Liver (tissue), 2 donors: ENCODE results near the gene NUDT14.

Source experiments
- CTCF ChIP-seq: fragments of 150-350 bp; IDR thresholded peaks from 2 replicates; pipeline ENCODE4 v1.5.1; 2017; ENCODE audit warnings: improper control_type of control experiment, low read depth, low read length; ENCODE audit not compliant: missing input control
- FOXA1 ChIP-seq: IDR thresholded peaks from 2 replicates; pipeline ENCODE4 v1.6.1; 2016; ENCODE audit warnings: antibody characterized with exemption
- ZBTB33 ChIP-seq: IDR thresholded peaks from 2 replicates; pipeline ENCODE4 v1.6.1; 2016; ENCODE audit warnings: antibody characterized with exemption
- TF ChIP-seq, protein P1 (sequence below): IDR thresholded peaks from 2 replicates; pipeline ENCODE4 v1.6.1; 2016; ENCODE audit warnings: antibody characterized with exemption, mild to moderate bottlenecking
- donor health status: healthy.

- TF ChIP-seq ZBTB33 (no peak), CTCF (no peak), FOXA1 (no peak)
- TF ChIP-seq, protein P1, sequence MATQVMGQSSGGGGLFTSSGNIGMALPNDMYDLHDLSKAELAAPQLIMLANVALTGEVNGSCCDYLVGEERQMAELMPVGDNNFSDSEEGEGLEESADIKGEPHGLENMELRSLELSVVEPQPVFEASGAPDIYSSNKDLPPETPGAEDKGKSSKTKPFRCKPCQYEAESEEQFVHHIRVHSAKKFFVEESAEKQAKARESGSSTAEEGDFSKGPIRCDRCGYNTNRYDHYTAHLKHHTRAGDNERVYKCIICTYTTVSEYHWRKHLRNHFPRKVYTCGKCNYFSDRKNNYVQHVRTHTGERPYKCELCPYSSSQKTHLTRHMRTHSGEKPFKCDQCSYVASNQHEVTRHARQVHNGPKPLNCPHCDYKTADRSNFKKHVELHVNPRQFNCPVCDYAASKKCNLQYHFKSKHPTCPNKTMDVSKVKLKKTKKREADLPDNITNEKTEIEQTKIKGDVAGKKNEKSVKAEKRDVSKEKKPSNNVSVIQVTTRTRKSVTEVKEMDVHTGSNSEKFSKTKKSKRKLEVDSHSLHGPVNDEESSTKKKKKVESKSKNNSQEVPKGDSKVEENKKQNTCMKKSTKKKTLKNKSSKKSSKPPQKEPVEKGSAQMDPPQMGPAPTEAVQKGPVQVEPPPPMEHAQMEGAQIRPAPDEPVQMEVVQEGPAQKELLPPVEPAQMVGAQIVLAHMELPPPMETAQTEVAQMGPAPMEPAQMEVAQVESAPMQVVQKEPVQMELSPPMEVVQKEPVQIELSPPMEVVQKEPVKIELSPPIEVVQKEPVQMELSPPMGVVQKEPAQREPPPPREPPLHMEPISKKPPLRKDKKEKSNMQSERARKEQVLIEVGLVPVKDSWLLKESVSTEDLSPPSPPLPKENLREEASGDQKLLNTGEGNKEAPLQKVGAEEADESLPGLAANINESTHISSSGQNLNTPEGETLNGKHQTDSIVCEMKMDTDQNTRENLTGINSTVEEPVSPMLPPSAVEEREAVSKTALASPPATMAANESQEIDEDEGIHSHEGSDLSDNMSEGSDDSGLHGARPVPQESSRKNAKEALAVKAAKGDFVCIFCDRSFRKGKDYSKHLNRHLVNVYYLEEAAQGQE: no peak
Measured at GRCh38 chr14:105185973-105186372, 4.9 kb upstream of the NUDT14 start.
